Mucosa of stomach (tissue), 1 donor: ENCODE data around the gene NDUFS3.

Experiments
- H3K27me3 ChIP-seq: one replicate; pipeline ENCODE4 v1.7.0; 2013; ENCODE audit warnings: mild to moderate bottlenecking, low read length; ENCODE audit not compliant: control insufficient read depth, insufficient read depth
- H3K36me3 ChIP-seq: one replicate; pipeline ENCODE4 v1.7.0; 2013; ENCODE audit warnings: low read length; ENCODE audit not compliant: control insufficient read depth, insufficient read depth
- H3K4me1 ChIP-seq: one replicate; pipeline ENCODE4 v1.7.0; 2013; ENCODE audit warnings: mild to moderate bottlenecking, low read length; ENCODE audit not compliant: control insufficient read depth, insufficient read depth
- H3K4me3 ChIP-seq: one replicate; pipeline ENCODE4 v1.7.0; 2013; ENCODE audit warnings: low read length
- H3K9ac ChIP-seq: one replicate; pipeline ENCODE4 v1.7.0; 2013; ENCODE audit warnings: mild to moderate bottlenecking, low read length, moderate library complexity
- H3K9me3 ChIP-seq: one replicate; pipeline ENCODE4 v1.7.0; 2013; ENCODE audit warnings: mild to moderate bottlenecking, low read length, moderate library complexity; ENCODE audit not compliant: control insufficient read depth
- donor health status: Pancreatic carcinoma.

NDUFS3 gene

GRCh38 chr11:47564933-47565339, 13.9 kb upstream of the NDUFS3 start:
- Histone ChIP-seq H3K4me3 (peak overlapping the region; percentile 80), H3K4me1 (peaks cover 12% of the 10 kb centered on the region), H3K36me3 (no peaks in the 10 kb centered on the region), H3K9ac (peak overlapping the region; percentile 92), H3K9me3 (no peaks in the 10 kb centered on the region), H3K27me3 (no peaks in the 10 kb centered on the region)

DNA sequence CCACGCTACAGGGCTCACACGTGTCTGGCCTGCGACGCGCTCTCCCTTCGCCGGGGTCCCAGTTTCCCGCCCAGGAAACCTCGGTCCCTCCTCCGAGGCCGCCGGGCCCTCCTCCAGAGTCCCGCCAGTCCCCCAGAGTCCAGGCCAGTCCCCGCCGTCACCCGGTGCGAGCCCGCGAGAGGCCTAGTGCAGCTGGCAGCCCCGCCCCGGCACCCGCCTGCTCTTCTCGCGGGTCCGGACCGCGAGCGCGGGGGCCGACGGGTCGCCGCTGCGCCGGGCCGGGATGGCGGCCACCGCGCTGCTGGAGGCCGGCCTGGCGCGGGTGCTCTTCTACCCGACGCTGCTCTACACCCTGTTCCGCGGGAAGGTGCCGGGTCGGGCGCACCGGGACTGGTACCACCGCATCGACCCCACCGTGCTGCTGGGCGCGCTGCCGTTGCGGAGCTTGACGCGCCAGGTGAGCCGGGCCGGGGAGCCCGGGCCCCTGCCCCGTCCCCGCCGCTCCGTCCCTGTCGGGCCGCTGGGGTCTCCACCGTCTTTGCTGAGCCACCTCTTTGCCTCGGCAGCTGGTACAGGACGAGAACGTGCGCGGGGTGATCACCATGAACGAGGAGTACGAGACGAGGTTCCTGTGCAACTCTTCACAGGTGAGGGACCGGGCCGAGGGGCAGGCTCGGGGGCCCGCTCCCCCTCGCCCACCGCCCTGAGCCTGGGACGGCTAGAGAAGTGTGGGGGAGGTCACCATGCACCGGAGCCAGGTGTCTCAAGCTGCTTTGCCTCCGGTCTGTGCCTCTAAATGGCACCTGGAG, 13.3 kb upstream of the NDUFS3 start, which contains the start of gene PTPMT1:
Gene PTPMT1 (plus strand): TSS at position 260 of the 809 bp plus-strand sequence. CDS start 24 bp downstream, at position 284.
- H3K9me3 ChIP-seq: no peaks in the 10 kb centered on the region
- H3K27me3 ChIP-seq: no peaks in the 10 kb centered on the region
- H3K4me3 ChIP-seq: peak within 1 kb of the TSS; percentile 80
- peaks cover 12% of the 10 kb centered on the region for H3K4me1 ChIP-seq
- no peaks in the 10 kb centered on the region for H3K36me3 ChIP-seq
- H3K9ac ChIP-seq: peak within 1 kb of the TSS; percentile 92

GRCh38 chr11:47566149-47566698, 12.7 kb upstream of the NDUFS3 start:
- no peaks in the 10 kb centered on the region for H3K27me3 ChIP-seq
- no peaks in the 10 kb centered on the region for H3K36me3 ChIP-seq
- H3K4me3 ChIP-seq: peak overlapping the region; percentile 80
- peaks cover 12% of the 10 kb centered on the region for H3K4me1 ChIP-seq
- H3K9me3 ChIP-seq: no peaks in the 10 kb centered on the region
- H3K9ac ChIP-seq: peak overlapping the region; percentile 92

GRCh38 chr11:47569646-47570045, 9.2 kb upstream of the NDUFS3 start:
- no peaks in the 10 kb centered on the region for H3K9me3 ChIP-seq
- no peak overlapping the region for H3K9ac ChIP-seq
- H3K36me3 ChIP-seq: peaks cover 10% of the 10 kb centered on the region
- H3K4me3 ChIP-seq: no peak overlapping the region
- H3K4me1 ChIP-seq: peaks cover 12% of the 10 kb centered on the region
- H3K27me3 ChIP-seq: no peaks in the 10 kb centered on the region

DNA sequence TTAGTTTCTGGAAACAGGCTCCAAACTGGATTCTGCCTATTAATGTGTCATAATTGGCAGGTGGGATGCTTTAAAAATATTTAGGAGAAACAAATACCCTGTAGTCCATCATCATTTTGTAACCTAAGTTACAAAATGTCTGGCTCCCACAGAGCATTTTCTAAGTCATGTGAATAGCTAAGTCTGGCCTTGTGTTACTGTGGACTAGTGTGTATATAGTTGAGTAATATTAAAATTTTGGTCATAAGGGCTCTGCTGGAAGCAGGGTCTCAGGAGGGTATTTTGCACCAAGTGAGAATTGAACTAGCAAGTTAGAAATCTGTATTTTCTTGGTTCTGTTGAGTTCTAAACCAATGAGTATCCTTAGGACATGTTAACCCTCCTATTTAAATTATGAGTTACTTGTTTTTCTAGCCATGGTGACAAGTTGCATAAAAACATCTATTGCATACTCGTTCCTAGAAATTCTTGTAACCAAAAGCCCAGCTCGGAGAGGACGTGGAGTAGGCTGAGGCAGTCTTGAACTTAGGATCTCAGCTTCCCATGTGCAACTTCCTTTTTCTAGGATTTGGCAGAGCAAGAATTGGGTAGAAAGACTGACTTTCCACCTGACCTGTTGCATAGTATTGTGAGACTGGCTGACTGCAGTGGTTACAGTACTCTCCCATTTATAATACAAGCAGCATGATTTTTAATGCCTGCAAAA, 8.1 kb upstream of the NDUFS3 start:
- H3K9me3 ChIP-seq: no peaks in the 10 kb centered on the region
- H3K4me3 ChIP-seq: no peak overlapping the region
- no peak overlapping the region for H3K9ac ChIP-seq
- peaks cover 7% of the 10 kb centered on the region for H3K4me1 ChIP-seq
- no peaks in the 10 kb centered on the region for H3K27me3 ChIP-seq
- H3K36me3 ChIP-seq: peaks cover 10% of the 10 kb centered on the region

DNA sequence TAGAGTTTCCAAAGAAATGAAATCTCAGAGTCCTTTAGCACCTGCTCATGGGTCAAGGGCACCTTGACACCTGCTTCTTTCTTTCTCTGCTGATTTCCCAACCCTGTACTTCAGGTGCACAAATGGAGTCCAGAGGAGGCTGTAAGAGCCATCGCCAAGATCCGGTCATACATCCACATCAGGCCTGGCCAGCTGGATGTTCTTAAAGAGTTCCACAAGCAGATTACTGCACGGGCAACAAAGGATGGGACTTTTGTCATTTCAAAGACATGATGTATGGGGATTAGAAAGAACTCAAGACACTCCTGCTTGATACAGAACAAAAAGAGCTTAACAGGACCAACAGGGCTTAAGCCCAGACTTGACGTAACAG, 7.5 kb upstream of the NDUFS3 start:
- H3K36me3 ChIP-seq: peaks cover 10% of the 10 kb centered on the region
- H3K9ac ChIP-seq: no peak overlapping the region
- H3K9me3 ChIP-seq: no peaks in the 10 kb centered on the region
- H3K4me1 ChIP-seq: peaks cover 6% of the 10 kb centered on the region
- no peaks in the 10 kb centered on the region for H3K27me3 ChIP-seq
- no peak overlapping the region for H3K4me3 ChIP-seq

- Histone ChIP-seq H3K9me3 (no peaks in the 10 kb centered on the region), H3K36me3 (peaks cover 10% of the 10 kb centered on the region), H3K9ac (no peak overlapping the region), H3K4me3 (no peak overlapping the region), H3K27me3 (no peaks in the 10 kb centered on the region), H3K4me1 (peaks cover under 1% of the 10 kb centered on the region)
Measured at GRCh38 chr11:47571895-47572294, 7.0 kb upstream of the NDUFS3 start.

DNA sequence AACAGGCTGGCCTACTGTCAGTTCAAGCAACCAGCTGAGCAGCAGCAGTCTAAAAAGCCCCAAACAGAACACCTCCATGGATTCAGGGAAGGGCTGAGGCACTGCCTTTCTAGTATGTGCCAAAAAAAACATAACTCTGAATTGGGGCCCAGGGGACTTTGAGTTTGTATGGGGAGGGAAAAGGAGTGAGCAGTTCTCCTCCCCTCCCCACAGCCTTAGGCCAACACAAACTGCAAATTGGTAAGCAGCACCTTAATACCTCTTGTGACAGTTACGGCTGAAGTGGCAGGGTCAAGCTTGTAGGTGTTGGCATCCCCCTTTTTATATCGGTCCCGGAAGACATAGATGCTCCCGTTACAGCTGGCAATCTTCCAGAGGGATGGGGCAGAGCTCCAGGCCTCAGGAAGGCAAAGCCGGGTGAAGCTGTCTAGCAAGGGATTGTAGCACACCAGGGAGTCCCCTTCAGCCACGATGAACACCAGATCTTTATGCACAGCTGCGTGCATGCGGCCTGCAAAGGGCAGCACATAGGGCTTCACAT, 6.1 kb upstream of the NDUFS3 start:
- no peak overlapping the region for H3K4me3 ChIP-seq
- H3K9me3 ChIP-seq: no peaks in the 10 kb centered on the region
- peaks cover 10% of the 10 kb centered on the region for H3K36me3 ChIP-seq
- no peaks in the 10 kb centered on the region for H3K27me3 ChIP-seq
- no peak overlapping the region for H3K9ac ChIP-seq
- peaks cover 2% of the 10 kb centered on the region for H3K4me1 ChIP-seq

DNA sequence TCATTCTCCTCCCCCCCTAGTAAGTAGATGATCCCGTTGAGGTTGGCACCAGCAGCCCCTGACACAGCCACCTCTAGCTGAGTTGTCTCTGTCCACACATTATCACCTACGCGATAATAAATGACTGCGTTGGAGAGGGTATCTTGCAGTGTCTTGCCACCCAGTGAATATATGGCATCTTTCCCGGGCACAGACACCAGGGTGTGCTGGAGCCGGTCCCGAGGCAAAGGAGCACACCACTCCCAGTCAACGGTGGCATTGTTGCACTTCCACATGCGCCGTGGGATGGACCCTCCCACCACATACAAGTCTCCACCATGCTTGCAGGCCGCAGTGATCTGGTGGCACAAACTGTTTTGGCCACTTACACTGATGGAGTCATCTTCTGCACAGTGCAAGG, 5.6 kb upstream of the NDUFS3 start:
- no peaks in the 10 kb centered on the region for H3K27me3 ChIP-seq
- peaks cover 8% of the 10 kb centered on the region for H3K4me1 ChIP-seq
- H3K4me3 ChIP-seq: no peak overlapping the region
- H3K9ac ChIP-seq: no peak overlapping the region
- H3K9me3 ChIP-seq: no peaks in the 10 kb centered on the region
- H3K36me3 ChIP-seq: peaks cover 10% of the 10 kb centered on the region

- H3K9me3 ChIP-seq: no peaks in the 10 kb centered on the region
- peaks cover 16% of the 10 kb centered on the region for H3K36me3 ChIP-seq
- no peak overlapping the region for H3K4me3 ChIP-seq
- H3K4me1 ChIP-seq: peaks cover 15% of the 10 kb centered on the region
- H3K27me3 ChIP-seq: no peaks in the 10 kb centered on the region
- H3K9ac ChIP-seq: no peak overlapping the region
Measured at GRCh38 chr11:47577460-47578041, 1.3 kb upstream of the NDUFS3 start.

DNA sequence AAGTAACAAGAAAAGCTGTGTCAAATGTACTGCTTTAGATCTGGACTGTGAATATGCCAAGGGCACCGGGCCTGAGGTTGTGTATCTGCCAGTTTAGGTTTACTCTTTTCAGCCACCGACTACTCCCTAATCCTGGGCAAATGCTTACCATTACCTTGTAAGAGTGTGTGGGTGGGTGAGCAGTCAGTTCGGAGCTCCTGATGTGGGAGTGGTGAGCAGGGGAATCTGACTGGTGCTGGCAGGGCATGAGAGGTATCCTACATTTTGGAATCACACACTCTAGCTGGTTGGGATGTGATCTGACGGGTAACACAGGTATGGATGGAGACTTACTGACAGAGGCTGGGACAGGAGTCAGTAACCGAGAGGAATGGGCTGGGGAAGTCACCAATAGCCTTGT, 5.0 kb downstream of the NDUFS3 start:
- Histone ChIP-seq H3K9me3 (no peaks in the 10 kb centered on the region), H3K4me1 (peaks cover 7% of the 10 kb centered on the region), H3K36me3 (peaks cover 8% of the 10 kb centered on the region), H3K4me3 (no peak overlapping the region), H3K9ac (no peak overlapping the region), H3K27me3 (no peaks in the 10 kb centered on the region)
